Activated T-helper 1 cell treated with anti-CD3 and anti-CD28 coated beads, Interleukin-2, amount 50 U/mL, for 16 hours (primary cell): ENCODE measurements around the gene ALKBH3.

Experiments used
- DNase-seq, 2 donors: peaks; one replicate each; pipeline ENCODE4 v3.0.0-alpha.2; 2020; ENCODE audit warnings: low read depth in 1 of 2, low spot score in 1 of 2

ALKBH3 gene

DNA sequence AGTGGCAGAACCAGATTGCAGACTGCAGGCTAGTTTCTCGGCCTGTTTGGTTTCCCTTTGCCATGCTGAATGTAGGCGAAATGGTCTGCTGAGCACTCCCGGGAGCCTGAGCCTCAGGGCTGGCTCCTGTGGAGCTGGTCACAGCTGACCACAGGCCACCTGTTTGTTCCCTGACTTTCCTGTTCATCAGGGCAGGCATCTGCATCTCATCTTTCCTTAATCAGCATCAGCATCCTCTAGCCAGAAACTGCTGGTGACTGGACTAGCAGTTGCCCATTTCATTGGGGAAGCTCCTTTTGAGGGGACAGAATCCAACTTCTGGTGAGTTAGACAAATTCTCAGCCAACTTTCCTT is 41.6 kb downstream of the ALKBH3 start:
- DNase-seq, result no peak

DNA sequence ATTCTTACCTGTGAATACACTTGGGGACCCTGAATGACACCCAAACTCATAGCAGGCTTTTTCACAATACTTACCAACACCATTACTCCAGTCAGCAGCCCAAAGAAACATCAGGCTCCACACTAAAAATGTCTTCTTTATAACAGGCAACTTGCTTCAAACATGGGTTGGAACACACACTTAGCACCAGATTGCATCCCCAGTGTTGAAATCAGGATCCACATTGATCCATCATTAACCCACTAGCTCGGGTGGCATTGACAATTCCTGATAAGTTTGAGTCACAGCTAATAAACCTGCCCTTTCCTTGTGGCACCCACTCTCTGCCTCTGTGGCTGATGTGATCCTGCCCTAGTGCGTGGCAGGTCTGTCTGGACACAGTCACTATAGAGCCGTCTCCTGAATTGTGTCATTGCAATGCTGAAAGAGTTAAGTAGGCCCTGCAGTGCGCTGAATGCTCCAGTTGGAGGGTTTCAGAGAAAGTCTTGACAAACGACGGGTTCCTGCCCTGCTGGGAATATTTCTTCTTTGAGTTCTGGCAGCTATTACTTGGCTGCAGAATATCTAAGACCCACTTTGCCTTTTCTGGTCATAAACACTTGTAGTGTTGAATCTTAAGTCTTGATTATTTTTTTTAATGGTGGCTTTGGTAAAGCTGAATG is 42.2 kb downstream of the ALKBH3 start:
- DNase-seq, result no peak

DNA sequence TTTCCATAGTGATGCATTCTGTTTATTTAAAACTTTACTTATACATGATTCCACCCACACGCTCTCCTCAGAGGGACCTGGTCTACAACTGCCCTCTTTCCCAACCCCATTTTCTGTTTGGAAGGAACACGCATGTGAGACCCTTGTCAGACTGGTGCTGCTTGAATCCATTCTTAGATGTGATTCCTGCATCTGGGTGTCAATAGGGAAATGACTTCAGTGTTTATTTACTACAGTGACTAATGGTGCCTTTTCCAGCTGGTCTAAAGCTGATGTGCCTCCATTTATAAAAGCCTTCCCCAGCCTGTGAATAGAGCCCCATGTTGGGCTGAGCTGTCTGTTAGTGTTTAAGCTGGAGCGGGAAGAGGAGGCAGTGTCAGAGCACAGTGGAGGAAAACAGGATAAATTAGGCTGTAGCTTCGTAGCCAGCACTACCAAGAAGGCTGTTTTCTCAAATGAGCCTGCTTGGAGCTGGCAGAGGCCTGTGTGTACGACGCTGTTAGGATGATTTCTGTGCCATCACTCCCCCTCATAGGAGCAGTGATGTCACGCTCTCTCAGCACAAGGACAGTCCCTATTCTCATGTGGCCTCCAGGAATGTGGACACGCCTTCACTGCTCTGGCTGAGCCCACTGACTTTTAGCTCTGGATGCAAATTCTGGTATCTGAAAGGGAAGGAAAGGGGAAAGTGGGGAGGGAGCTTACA is 42.9 kb downstream of the ALKBH3 start:
- DNase-seq, result no peak

DNA sequence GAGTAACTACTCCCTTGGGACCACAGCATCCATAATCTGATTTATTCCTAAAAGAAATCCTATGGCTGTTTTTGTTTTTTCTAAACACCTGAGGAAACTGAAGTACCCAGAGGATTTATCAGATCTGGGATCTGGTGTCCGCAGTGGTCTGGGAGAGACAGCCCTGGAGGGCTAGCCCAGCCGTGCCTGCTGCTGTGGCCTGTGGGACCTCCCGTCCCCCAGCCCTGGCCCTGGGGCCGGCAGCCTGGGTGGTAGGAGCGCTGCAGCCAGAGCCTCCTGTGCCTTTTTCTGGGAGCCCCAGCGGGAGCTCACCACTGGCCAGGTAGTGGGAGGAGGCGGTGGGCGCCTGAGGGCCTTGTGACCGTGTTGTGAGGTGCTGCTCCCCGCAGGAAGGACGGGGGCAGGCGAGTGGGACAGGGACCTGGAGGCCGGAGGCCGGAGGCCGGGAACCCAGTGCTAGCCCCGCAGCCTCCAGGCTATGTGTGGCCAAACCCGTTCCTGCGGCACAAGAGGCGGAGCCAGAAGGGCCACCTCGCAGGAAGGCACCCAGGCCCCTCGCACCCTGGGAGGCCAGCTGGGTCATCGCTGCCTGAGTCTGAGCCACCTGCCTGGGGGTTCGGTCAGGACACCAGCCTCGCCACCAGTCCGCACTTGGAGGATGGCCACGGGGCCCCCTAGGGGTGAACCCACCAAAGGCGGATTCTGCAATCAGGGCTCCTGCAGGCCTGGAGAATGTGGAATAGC is 43.7 kb downstream of the ALKBH3 start:
- no peak for DNase-seq

DNA sequence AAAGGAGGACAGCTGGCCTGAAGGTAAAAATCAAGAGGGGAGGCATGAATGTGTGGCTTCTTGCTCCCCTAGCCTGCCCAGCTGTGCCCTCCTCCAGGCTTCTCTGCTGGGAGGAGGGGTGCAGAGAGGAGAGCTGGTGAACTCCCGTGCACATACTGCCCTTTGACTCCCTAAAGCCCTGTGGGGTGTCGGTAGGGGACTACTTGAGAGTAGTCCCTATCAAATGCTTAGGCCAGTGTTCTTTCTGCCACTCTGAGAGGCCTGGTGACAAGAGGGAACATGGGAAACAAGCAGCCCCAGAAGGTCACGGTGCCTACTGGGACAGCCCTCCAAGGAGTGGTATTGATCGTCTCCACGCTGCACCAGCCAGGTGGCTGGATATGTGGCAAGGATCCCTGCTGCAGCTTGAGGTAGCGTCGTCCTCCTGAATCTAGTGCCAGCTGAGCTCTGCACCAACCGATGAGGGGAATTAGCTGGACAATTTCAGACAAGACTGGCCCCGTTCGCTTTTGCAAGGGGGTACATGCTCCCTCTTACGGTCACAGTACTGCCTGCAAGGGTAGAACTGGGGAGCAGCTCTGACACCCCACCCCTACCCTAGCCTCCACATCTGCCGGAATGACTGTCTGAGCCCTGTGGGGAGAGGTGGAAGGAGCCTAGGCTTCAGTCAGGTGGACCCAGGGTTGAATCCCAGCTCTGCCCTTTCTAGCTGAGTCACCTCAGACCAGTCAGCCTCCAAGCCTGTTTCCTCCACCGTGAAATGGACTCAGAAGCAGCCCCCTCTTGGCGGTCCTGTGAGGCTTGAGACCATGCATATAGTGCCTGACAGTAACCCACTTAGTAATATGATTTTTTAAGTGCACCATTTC is 44.7 kb downstream of the ALKBH3 start:
- DNase-seq, result no peak

DNA sequence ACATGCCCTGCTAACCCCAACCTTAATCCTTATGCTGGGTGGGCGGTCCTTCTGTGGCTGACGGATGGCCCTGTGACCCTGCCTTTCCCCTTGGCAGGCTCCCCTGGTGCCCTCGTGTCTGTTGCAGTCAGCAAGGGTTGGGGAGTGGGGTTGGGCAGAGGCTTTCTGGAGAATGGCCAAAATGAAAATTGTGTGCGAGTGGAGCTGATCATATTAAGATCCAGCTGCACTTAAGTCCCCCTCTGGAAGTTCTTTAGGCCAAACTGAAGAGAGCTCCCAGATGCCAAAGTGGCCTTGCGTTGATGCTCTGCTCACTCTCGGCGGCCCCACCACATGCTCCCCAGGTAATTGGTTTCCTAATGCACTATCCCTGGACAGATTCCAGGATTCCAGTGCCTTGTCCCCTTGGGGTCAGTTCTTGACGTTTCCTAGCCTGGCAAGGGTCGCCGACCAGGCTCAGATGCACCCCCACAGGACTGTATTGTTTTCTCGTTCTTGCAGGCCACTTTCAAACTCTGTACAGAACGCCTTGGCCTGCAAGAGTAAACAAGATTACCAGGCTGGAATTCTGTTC is 45.4 kb downstream of the ALKBH3 start:
- no peak for DNase-seq

DNA sequence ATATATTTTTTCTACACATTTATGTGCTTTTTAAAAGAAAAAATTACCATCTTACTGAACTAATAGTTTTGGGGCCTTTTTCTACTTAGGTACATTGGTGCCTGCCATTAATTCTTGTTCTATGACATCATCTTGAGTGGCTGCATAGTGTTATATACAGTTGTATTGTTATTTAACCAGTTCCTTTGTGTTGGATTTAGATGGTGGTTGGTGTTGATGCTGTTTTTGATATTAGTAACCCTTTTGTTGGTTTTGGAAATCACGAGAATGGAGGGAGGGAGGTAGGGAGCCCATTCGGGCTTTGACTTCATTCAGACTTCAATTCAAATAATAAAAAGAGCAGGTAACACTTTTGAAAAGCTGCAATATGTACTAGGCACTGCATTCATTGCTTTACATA is 46.4 kb downstream of the ALKBH3 start:
- no peak for DNase-seq

DNA sequence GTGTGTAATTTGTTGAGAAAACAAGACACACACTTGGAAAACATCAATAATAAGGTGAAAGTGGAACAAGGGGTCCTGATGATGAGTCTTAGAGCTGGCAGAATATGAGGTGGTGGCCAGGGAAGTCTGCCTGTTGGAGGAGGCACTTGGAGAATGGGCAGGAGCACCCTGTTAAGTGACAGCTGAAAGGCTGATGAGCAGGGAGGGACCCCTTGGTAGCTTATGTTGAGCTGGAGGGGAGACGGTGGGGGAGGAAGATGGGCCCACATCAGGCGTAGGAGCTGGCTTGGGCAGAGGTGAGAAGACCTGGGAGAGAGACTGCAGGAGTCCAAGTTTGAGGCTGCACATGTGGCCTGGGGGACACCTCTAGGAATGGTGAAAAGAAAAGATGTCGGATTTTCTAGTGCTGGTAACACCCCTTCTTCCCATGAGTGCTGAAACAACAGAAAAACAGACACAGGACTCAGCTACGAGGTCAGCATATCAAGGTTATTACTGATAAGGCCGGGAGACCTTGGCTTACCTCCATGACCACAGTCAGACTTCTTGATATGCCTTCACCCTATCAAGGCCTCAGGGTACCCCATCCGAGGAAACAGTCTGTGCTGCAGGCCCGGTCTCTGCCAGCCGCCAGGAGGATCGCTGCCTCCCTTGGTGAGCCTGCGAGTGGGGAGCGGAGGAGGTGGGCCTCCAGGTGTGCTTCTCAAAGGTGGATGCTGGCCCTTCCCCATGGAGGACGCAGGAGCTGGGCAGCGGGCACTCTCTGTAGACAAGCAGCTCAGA is 47.5 kb downstream of the ALKBH3 start:
- no peak for DNase-seq

DNA sequence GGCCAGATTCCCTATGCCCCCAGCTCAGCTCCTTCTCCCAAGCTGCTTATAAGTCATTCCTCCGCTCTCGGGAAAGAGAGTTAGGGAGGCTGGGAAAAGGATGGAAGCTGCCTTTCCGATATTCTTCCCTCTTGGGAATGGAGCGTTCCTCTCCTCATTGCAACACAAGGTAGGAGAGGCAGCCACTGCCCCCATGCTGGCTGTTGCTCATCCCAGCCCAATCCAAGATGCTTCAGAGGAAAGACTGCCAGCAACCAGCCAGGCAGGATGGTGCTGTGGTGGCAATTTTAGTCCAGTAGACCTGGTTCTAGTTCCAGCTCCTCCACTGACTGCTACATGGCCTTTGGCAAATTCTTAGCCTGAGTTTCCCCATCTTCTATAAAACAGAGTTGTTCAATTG is 48.1 kb downstream of the ALKBH3 start:
- no peak for DNase-seq

DNA sequence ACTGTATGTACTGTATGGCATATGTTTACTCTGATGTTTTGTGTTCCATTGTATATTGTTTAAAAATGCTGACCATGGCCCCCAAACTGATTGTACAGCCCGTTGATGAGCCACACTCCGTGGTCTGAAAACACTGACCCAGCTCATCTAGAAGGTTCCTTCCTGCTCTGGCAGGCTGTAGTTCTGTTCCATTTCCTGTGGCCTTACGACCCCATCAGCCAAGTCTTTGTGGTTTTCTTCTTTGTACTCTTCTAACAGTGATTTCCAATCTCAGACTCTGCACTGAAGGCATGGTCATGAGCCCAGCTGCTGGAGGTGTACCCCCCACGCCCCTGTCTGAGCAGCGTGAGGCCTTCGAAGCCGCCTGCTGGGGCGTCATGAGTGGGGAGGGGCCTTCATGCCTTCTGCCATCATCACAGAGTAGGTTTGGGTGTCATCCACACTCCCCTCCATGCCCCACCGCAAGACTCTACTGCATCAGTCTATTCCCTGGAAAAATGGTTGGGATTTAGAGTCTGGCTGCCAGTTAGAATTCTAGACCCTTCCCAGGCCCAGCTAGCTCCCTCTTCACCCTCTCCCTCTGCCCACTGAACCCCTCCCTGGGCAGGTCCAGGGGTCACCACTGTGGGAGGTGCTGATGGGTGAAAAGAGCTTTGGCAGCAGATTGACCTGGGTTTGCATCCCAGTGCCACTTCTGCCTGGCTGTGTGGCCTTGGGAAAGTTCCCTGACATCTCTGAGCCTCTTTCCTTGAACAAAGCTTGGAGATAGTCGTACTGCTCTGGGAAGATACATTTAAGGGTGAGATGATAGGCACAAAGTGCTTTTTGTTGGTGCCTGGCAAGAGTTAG is 50.5 kb downstream of the ALKBH3 start:
- no peak for DNase-seq

DNA sequence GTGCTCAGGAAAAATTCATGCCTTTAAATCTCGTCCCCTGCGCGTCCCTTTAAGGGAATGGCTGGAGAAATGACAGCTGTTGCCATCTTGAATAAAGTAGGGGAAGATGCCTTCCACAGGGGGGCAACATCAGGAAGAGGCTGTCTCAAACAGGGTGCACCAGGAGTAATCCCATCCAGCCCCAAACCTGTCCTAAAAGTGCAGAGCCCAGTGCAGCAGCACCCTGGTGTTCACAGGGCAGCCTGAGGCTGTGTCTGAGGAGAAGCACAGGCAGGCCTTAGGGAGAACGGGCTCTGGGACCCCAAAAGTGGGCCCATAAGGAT is 51.0 kb downstream of the ALKBH3 start:
- no peak for DNase-seq

DNA sequence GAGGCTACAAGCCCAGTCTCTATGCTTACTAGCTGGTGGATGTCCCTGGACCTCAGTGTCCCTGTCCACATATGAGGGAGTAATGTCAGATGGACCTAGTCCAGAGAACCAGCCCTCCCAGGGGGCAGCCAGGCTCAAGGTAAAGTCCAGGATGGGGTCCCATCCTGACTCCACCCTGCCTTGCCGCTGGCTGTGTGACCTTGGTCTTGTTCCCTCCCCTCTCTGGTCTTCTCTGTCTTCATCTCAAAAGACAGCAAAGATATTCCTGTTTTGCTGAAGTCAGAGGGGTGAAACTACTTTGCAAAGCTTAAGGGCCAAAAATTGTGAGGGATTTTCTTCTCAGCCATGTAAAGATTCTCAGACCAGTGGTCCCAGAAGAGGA is 52.6 kb downstream of the ALKBH3 start:
- no peak for DNase-seq

DNA sequence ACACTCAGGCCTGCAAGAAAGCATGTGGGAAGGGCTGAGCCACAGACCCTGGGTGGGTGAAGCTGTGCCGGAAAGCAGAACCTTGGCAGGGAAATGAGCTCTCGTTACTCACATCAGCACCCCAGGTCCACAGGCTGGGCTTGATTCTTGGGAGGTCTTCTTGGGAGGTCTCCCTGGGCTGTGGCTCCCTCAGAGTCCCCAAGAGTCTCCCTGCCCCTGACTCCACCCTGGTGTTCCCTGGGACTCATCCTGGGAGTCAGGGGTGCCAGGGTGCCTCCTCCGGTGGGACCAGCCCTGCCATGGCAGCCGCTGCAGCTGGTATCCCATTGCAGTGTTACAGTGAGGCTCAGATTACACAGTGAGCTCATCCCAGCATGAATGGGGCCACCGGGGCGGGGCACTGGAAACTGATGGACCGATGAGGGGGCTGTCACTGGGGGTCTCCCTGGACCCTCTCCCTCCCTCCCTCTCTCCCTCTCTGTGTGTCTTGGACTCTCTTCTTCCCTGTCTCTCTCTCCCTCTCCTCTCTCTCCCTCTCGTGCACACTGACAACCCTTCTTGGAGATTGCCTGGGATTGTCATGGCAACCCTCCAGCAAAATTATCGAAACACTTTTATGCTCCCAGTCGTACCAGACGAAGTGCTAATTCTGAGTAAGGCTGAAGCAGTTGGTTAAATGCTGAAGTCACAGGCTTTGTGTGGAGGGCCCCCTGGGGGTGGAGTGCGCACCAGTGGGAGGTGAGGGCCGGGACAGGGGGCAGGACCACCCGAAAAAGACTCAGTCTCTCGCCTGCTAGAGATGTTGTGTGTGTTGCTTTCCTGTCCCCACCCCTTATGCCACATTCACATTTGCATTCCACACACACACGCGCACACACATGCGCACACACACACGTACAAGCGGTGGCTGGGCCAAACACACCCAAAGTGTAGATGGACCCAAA is 53.2 kb downstream of the ALKBH3 start:
- no peak for DNase-seq

DNA sequence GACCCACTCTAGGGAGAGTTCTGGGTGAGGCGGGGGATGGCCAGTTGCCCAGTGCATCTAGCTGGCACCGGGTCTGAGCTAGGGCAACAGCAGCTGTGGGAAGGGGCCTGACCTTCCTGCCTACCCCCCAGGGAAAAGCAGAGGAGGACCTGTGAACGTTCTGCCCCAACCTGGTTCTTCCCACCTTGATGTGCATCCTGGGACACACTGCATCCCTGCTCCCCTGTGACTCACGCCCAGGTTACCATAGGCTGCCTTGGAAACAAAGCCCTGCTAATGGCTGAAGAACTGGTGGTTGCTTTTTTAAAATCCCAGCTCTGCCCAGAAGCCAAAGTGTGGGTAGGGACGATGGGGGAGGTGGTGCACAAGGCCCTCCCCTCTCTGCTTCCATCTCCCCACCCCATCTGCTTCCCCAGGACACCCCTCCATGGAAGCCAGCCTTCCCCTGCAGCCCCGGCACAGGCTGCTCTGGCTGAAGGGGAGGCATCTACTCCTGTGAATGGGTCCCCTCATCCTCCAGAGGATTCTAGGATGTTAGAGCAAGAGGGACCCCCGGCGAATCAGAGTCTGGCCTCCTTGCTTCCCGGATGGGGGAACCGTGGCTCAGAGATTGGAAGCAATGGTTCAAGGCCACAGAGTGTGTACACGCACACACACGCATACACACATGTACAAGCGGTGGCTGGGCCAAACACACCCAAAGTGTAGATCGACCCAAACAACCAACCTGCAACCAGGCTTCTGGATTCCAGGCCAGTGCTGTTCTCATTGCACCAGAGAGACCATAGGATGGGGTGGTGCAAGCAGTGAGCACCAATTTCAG is 54.2 kb downstream of the ALKBH3 start:
- DNase-seq, result no peak

DNA sequence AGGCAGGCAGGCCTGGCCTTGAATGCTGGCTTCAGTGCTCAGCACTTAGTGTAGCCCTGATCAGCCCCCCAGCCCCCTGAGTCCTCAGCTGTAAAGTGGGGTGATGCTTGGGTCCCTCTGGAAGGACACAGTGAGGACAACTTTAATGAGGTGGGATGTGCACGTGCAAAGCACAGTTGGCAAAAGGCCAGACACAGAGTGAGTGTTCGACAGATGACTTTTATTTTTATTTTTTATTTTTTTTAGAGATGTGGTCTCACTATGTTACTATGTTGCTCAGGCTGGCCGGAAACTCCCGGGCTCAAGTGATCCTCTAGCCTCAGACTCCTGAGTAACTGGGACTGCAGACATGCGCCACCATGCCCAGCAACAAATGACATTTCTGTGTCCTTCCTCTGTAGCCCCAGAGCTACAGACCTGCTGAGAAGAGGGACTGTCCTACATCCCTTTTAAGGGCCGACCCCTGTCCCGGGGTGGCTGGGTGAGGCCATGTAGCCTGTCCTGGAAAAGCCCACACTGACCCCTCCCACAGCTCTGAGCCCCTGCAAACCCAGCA is 54.9 kb downstream of the ALKBH3 start:
- no peak for DNase-seq

DNA sequence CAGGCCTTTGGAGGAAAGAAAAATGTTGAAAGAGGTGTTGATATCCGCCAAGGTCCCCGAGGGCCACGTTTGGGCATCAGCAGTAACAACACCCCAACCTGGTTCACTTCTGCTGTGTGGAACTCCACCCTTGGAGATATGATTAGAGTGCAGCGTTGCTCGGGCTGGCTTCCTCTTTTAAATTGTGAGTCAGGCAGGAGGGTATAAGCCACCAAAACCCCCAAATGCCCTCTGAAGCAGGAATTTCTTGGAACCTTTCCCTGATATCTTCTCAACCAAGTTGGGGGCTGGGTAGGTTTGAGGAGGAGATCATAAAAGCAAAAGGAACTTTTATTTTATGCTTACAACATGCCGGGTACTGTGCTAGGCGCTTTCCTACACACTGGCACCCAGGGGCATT is 55.4 kb downstream of the ALKBH3 start:
- DNase-seq, result no peak
